HG02571 (cell line): ENCODE measurements around the gene FAT1.

Experiments used
- ATAC-seq: cut with Tn5 transposase; IDR thresholded peaks from one replicate; pipeline ENCODE4 v1.9.1; 2021; ENCODE audit warnings: mild to moderate bottlenecking, moderate library complexity; ENCODE audit not compliant: unreplicated experiment

FAT1 gene

DNA sequence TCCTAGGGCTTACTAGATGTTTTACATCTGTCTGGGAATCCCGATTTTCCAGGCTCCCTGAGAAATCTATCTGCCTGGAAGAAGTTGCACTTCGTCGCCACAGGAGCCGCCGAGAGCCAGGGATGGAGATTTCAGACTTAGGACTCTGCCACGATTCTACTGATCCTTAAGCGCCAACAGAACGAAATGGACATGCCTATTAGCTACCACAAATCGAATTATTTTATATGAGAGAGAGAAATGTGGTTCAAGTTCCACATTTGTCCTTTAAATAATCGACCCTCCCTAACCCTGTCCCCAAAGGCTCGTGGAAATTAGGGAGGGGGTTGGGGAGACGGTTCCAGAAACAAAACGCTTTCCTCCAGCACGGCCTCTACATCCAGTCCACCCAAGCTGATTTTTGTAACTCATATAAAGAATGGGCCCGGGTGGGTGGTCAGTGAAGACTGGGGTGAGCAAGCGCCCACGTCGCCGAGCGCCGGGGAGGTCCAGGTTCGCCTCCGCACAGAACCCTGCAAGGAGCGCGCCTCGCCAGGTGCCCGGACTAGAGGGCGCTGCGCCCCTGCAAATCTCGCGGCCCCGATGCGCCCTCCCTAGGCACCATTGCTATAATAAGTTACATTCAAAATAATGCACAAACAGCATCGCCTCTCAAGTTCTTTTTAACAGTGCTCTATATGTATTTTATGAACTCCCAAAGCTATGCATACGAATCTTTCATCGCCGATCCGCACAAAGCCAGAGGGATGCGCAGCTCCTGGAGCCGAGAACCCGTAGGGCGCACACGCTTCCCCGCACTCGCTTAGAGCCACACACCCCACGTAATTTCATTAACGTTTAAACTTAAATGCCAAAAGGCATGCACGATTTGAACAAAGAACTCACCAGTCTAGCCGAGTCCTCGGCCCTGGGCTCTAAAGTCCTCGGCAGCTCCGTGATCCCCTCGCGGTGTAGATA lies 2.1 kb upstream of the FAT1 start:
- no peak for ATAC-seq

DNA sequence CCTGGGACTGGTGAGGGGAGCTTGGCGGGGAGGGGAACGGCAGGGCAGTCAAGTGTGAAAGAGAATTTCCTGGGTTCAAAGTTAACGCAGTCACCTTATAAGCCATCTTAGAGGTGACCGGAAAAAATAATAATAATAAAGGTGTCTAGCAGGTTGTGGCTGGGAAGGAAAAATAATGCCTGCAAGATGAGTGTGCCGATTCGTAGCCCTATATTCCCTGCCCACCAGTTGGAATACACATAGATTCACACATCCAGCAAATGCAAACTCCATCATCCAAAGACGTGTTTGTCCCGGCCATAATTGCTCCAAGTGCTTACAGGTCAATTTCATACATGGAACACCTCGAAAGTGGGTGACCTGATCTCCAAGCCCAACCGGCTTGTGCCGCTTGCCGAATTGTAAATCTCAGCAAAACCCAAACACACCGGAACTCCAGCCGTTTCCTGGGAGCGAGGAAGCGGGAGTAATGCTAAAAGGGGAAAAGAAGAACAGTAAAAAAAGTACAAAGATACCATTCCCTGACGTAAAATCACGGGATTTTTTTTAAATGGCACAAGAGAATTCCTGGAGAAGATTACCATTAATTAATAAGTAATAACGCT lies 1.3 kb upstream of the FAT1 start:
- ATAC-seq = no peak

DNA sequence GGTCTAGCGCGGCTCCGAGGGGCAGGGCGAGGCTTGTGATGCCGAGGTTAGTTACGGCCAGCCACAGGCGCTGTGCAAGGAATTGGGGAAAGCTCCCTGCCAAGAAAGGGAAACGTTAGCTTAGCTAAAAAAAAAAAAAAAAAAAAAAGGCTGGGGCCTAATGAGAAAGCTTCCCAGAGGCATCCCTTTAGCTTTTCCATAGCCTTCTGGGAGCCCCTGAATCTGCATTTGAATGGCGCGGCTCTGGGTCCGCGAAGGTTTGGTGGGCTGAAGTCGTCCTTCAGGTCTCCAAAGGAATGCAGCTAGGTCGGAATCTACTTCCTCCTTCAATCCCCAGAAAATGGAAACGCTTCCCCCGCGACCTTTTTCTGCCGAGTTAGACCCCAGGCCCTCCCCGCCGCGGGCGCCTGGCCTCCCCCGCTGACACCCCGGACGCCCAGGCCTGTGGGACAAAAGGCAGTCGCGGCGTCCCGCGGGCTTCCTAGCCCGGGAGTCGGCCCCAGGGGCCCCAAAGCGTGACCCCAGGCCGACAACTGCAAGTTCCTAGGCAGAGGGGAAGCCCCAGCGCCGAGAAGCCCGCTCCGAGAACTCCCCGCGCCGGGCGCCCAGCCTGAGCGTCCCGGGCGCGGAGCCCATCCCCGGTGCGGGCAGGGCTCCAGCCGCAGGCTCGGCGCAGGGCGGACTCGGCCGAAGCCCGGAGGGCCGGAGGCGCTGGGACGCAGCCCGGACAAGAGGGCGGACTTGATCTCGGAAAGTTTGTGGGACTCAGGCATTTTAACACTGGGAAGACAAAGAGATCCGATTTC lies 605 bp upstream of the FAT1 start:
- ATAC-seq = no peak

DNA sequence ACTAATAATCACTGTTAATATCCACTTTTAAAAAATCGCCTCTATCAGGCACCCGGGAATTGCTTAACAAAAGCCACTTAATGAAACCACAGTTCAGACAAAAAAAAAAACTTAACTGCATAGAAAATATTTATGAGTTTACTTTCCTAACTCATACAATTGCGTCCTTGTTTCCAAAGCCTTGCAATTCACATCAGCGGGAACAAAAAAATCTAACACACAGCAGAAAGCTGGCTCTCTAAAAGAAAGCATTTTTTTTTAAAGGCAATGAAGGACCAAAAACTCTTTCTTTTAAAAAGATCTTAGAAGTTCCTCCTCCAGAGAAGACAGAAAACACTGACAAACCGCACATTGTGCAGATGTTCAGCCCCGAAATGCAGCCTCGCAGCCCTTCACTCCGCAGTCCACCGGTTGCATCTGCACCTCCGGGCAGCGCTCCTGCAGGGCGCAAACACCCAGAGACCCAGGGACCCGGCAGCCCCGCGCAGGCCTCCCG lies 812 bp downstream of the FAT1 start:
- ATAC-seq = no peak

DNA sequence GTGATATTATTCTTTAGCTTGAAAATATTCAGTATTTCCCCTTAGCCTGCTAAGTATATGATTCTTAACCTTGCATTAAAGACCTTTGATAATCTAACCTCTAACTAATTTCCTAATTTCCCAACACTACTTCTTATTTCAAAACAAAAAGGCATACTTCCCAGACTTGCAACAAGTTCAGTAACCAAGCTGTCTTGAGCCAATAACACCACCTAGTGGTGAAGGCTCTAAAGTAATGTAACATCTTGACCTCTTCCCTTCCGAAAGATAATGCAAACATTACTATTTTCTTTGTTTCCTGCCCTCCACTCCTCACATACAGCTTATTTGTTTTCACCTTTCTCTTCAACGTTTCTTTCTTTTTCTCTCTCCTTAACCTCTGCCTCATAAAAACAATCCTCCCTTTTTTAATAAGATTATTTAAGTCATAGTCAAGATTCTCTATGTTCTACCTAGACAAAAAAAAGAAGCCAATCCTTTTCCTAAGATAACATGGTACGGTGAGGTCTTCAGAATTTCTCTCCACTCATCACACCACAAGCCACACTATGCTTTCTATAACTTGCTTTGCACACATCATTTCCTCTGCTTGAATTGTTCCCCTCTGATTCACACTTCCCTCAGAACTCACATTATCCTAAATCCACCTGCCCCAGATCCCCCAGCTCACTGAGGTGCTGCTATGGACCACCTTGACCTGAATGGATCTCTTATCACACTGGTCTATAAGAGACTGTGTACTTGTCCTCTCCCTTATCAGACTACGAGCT lies 3.5 kb downstream of the FAT1 start:
- ATAC-seq = no peak

DNA sequence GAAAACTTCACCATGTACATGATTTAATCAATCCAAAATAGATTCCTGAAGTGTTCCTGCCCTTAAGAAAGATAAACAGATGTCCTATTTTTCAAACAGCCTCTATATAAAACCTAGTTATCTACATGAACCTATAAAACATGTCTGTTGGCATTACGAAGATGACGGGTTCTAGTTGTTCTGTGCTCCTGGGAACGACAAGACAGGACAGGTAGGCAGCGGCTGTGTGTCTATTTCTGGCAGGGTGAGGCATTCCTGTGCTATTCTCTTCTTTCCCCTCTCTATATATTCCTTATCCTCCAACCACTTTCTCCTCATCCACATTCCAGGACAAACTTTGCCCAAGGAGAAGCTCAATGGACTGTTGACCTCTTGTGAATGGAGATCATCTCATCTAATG lies 6.1 kb downstream of the FAT1 start:
- no peak for ATAC-seq

DNA sequence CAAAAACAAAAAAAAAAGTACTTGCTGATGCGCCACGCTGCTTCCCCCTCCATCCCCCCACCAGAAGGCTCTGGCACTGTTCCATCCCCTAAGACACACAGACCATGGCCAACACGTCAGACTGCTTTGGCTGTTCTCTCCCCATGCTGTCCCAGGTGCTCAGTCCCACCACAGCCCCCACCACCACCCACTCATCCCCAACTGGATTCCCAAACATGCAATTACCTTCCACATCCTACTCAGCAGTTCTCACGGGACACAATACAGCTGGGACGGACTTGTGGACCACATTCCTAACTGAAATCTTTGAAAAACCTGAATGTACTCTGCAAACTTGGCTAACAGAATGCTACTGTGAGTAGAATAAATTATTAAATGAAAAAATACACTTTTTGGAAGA lies 8.6 kb downstream of the FAT1 start:
- no peak for ATAC-seq

DNA sequence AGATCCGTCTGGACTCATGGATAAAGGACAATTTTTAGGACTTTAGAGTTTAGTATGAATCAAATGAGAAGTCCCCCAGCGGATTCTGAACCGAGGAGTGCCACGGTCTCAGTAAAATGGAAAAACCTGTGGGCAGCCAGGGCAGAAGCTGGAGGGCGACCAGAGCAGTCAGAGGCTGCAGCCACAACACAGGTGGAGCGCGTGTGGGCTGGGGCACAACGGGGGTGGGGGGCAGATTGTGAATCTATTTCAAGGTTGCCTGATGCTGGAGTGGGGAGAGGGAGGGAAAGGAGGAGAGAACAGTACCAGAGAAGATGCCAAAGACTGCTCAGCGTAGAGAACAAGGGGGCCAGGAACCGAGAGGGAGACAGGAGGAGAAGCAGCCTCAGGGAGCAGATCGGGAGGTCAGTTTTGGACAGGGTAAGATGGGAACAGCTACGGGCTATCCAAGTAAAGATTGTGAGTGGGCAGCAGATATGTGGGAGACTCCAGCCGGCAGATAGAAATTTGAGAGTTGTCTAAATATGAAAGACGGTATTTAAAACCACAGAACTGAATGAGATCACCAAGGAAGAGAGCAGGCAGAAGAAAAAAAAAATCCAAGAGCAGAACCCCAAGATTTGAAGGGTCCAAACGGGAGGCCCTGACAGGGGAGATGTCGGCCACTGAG lies 9.5 kb downstream of the FAT1 start:
- ATAC-seq = no peak

DNA sequence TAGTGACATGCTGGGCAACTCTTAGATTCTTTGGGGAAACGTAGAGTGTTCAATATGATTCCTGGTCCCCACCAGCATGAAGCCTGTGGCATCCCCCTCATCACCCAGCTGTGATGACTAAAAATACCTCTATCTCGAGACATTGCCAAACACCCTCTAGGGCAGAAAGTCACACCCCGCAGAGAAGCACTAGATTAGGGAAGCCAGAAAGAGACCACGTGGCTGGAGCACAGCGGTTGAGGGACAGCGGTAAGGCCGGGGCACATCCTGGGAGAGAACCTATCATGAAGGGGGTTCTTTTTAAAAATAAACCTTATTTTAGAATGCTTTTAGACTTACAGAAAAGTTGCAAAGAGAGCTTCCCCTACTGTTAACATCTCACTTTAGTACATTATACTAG lies 11.0 kb downstream of the FAT1 start:
- ATAC-seq = no peak

DNA sequence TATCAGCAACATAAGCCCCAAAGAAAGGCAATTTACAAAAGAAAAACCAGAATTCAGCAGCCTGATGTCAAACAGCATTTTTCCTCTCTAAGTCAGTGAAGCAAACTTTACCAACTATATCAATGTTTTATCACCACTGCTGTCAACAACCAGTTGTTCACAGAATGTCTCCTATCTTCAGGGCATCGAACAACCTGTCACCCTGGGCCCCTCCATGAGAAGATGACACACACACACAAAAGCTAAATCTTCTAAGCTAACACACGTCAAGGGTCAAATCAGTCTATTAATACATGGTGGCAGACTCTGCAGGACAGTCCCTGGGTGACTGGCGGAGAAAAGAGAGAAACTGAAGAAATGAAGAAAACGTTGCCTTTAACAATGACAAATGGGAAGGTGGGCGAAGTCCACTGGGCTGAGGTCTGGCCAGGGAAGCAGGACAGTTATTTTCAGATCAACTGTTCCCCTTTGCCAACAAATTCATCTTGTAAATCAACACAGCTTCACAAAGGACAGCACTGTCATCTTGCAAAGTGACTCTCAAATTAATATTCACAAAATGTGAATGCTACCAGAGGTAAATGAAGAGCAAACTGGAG lies 13.0 kb downstream of the FAT1 start:
- ATAC-seq = no peak

DNA sequence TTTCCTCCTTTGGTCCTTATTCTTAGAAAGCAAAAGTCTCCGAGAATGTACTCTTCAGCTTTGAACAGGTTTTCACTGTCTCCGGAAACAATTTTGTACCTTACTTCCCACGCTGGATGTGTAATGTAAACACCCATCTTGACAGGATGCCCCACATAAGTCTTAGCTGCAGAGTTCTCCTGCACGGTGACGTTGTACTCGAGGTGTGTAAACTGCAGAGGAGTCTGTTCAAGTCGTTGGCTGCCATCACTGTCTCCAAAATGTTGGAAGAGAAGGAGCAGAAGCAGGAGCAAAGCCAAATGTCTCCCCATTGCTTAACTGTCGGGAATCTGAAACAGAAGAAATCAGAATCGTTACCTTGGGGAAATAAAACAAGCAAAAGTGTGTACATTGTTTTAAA lies 14.1 kb downstream of the FAT1 start:
- no peak for ATAC-seq

DNA sequence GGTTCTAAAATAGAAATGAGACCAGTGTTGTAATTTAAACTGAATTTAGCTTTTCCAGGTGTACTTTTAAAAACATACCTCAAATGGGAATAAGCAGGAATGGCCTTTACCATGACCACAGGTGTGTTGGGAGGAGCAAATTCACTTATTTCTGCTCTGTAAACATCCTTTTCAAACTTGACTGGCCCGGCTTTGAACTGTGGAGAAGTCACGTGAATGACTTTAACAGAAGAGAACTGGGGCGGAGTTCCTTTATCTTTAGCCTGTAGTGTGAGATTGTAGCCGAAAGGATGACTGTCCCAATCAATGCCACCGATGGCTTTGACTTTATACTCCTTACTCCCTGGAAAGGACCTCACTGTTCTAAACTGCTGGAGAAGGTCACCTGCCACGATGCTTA lies 15.1 kb downstream of the FAT1 start:
- no peak for ATAC-seq

DNA sequence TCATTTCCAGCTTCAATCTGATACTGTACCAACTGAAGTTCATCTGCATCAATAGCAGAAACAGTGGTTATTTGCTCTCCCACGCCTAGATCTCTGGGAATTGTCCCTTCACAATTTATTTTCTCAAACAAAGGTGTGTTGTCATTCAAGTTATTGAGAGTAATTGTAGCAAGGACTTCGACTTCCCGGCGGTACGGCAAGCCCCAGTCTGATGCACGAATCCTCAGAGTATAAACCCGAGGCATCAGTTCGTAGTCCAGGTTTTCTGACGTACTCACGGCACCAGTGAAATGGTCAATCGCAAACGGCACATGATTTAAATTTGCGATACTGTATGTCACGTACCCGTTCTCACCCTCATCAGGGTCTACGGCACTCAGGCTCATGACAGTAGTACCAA lies 15.7 kb downstream of the FAT1 start:
- ATAC-seq = no peak

DNA sequence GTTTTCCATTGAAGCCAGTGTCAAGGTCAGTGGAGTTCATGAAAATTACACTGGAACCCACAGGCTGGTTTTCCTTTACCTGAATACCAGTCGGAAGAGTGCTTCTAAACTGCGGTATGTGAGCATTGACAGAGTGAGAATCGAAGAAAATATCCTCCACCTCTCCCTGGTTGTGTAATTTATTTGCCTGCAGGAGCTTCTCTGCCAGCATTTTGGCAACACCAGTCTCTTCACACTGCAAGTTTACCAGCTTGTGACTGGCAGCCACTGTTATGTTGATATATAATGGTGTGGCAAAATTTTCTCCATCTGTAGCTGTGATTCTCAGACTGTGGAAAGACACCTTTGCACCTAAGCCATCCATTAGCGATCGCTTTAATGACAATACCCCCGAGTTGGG lies 16.1 kb downstream of the FAT1 start:
- ATAC-seq = no peak

DNA sequence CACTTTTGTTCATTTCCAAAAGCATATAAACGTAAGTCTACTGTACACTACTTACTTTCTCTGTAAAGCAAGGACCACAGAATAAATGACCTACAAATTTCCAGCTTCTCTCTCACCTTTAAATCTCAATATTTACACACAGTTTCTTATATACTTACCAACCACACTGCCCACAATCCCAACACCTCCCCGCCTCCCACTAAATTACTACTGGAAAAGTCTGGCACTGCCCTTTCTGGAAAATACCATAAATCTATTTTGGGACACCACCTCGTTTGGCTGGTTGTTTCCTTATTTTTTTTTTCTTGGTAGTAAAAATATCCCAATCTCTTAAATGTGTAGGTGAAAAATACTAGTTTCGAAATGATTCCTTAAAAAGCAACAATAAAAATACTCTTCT lies 19.6 kb downstream of the FAT1 start:
- no peak for ATAC-seq

DNA sequence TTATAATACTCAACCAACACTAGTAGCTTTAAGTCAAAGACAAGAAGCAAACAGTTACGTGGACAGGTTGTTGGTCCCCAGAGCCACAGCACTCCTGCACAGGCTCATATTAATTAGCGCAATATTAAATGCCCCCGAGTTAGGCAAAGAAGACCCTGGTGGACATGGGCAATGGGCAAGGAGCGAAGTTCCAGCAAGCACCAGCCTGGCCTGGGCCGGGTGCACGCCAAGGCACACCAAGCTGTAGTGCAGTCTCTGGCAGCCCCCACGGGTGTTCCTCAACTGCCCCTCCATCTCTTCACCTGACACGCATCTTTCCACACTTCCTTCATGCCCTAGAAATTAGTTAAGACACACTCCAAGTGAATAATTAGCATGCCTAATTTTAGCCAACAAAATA lies 20.1 kb downstream of the FAT1 start:
- no peak for ATAC-seq

DNA sequence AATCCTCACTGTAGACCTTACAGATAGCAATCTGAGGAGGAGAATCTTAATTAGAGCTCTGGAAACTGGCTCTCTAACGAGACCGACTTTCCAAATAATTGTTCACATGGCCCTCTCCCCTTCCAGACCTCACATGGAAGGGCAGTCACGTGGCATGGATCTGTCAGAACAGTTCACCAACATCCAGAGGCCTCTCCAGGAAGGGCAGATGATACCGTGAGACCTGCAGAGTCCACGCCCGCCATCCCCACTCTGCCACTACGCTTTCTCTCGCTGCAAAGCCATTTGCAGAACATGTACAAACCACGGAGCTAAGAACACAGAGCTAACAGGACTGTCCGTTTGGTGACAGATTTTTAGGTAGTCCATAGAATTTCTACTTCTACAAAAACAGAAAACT lies 20.7 kb downstream of the FAT1 start:
- no peak for ATAC-seq

DNA sequence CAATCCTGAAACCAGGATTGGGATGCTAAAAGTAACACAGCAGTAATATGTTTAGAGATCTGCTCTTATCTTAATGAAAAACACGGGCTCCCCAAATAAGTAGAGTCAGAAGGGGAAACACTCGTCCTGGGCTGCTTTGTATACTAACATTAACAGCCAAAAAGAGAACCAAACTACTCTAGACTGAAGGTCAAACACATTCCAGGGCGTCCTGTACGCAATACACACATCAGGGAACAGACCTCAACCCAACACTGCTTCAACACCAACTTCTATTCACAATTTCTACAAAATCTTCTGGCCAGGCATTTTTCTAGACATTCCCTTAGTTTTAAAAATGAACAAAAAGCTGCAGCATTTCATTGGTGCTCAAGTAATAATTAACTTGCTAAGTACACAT lies 21.4 kb downstream of the FAT1 start:
- no peak for ATAC-seq

DNA sequence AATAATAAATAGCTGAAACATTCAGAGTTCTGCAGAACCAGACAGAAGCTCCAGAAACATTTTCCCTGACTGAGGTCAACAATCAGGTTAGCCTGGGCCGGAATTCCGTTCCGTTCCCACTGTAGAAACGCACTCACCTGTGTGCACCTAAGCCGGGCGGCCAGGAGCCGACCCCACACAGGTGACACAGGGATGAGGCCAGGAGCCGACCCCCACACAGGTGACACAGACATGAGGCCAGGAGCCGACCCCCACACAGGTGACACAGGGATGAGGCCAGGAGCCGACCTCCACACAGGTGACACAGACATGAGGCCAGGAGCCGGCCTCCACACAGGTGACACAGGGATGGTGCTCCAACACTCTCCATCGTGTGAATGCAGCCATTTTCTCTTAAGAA lies 21.9 kb downstream of the FAT1 start:
- no peak for ATAC-seq

DNA sequence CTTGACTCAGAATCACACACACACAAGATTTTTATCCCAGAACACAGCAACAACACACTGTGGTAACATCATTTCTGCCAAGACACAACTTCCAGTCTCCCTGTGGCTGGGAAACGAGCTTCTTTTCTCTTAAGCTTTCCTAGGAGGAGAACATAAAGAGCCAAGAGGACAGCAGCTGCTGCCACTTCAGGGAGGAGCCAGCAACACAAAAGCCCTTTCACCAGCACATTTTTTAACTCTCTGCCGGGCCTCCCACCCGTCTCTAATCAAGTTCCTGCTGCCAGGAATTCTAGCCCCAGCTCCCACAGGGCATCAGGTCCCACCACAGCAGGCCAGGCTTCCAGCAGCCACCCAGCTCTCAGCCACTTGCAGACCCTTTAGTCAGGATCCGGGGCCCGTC lies 22.4 kb downstream of the FAT1 start:
- ATAC-seq = no peak
